ENCODE data around the gene CSF3R. TPM values are rescaled to one million over a fixed set of nuclear protein-coding genes. Genes with fewer than 3 reads are reported as not detected.
"Not testable (repeated sequence)": the region's sequence is repeated elsewhere in the genome, so short reads cannot be mapped to it uniquely, and the experiment has no call there.

Gene CSF3R
- total RNA-seq, 4 donors from 2014 or later: 0.60 to 2.7 (median 2.1) TPM

GRCh38 chr1:36494971-36495370 lies 12.3 kb upstream of the CSF3R start:
- Histone ChIP-seq H3K27ac (no peak overlapping the region), H3K4me1 (no peaks in the 10 kb centered on the region), H3K4me3 (no peak overlapping the region), H3K9me3 (no peaks in the 10 kb centered on the region), H3K36me3 (no peaks in the 10 kb centered on the region), H3K27me3 (peaks cover 3% of the 10 kb centered on the region)
- TF ChIP-seq POLR2AphosphoS5 (IDR thresholded peaks at IDR 0.05) (no peak), POLR2A (IDR thresholded peaks at IDR 0.05) (no peak), EP300 (IDR thresholded peaks at IDR 0.05) (no peak), CTCF (IDR thresholded peaks at IDR 0.05) (no peak)
- no peak for DNase-seq (ENCODE audit: low spot score in 2 of 2)
- 72% methylated on average over 5 of the region's 5 CpGs for WGBS

GRCh38 chr1:36493524-36493923 lies 10.8 kb upstream of the CSF3R start:
- Histone ChIP-seq H3K4me3 (no peak overlapping the region), H3K36me3 (no peaks in the 10 kb centered on the region), H3K4me1 (no peaks in the 10 kb centered on the region), H3K27me3 (peaks cover 3% of the 10 kb centered on the region), H3K27ac (no peak overlapping the region), H3K9me3 (no peaks in the 10 kb centered on the region)
- DNase-seq (ENCODE audit: low spot score in 2 of 2): no peak
- 92% methylated on average over 9 of the region's 9 CpGs for WGBS
- no peak for TF ChIP-seq EP300 (IDR thresholded peaks at IDR 0.05)
- TF ChIP-seq POLR2AphosphoS5 (IDR thresholded peaks at IDR 0.05): no peak
- no peak for TF ChIP-seq POLR2A (IDR thresholded peaks at IDR 0.05)
- TF ChIP-seq CTCF (IDR thresholded peaks at IDR 0.05): no peak

GRCh38 chr1:36492491-36492890 lies 9.8 kb upstream of the CSF3R start:
- no peak for TF ChIP-seq POLR2AphosphoS5 (IDR thresholded peaks at IDR 0.05)
- no peak for TF ChIP-seq EP300 (IDR thresholded peaks at IDR 0.05)
- TF ChIP-seq CTCF (IDR thresholded peaks at IDR 0.05): no peak
- TF ChIP-seq POLR2A (IDR thresholded peaks at IDR 0.05): no peak
- WGBS: 52% methylated on average over 9 of the region's 9 CpGs
- H3K27me3 ChIP-seq: peaks cover 3% of the 10 kb centered on the region

GRCh38 chr1:36489258-36490051 lies 6.7 kb upstream of the CSF3R start:
- H3K27me3 ChIP-seq; H3K9me3 ChIP-seq; H3K27ac ChIP-seq; H3K36me3 ChIP-seq; DNase-seq (ENCODE audit: low spot score in 2 of 2); H3K4me1 ChIP-seq; H3K4me3 ChIP-seq: not testable (repeated sequence)
- WGBS: 60% methylated on average over 10 of the region's 10 CpGs

More at GRCh38 chr1:36492491-36492890, 9.8 kb upstream of the CSF3R start:
- Histone ChIP-seq H3K36me3 (no peaks in the 10 kb centered on the region), H3K9me3 (no peaks in the 10 kb centered on the region), H3K4me1 (no peaks in the 10 kb centered on the region), H3K27ac (no peak overlapping the region), H3K4me3 (no peak overlapping the region)
- no peak for DNase-seq (ENCODE audit: low spot score in 2 of 2)

GRCh38 chr1:36487906-36488305 lies 5.2 kb upstream of the CSF3R start:
- H3K27ac ChIP-seq: no peak overlapping the region
- H3K4me3 ChIP-seq: no peak overlapping the region
- no peaks in the 10 kb centered on the region for H3K9me3 ChIP-seq
- no peak for TF ChIP-seq CTCF (IDR thresholded peaks at IDR 0.05)
- no peak for TF ChIP-seq POLR2AphosphoS5 (IDR thresholded peaks at IDR 0.05)
- TF ChIP-seq EP300 (IDR thresholded peaks at IDR 0.05): no peak
- TF ChIP-seq POLR2A (IDR thresholded peaks at IDR 0.05): no peak
- 87% methylated on average over 3 of the region's 3 CpGs for WGBS
- DNase-seq (ENCODE audit: low spot score in 2 of 2): no peak
- no peaks in the 10 kb centered on the region for H3K36me3 ChIP-seq
- no peaks in the 10 kb centered on the region for H3K4me1 ChIP-seq
- H3K27me3 ChIP-seq: no peaks in the 10 kb centered on the region

GRCh38 chr1:36487336-36487725 lies 4.6 kb upstream of the CSF3R start:
- H3K4me1 ChIP-seq; H3K27me3 ChIP-seq; H3K36me3 ChIP-seq; H3K9me3 ChIP-seq; DNase-seq (ENCODE audit: low spot score in 2 of 2); H3K4me3 ChIP-seq; H3K27ac ChIP-seq: not testable (repeated sequence)
- WGBS: 97% methylated on average over 9 of the region's 9 CpGs

All from suprapubic skin (tissue), 4 donors.